Limb (tissue), 2 donors: ENCODE measurements around the gene GRIK2.

Experiments used
- DNase-seq, 2 donors: peaks; one replicate each; pipeline ENCODE4 v3.0.0-alpha.2; 2016; ENCODE audit errors: extremely low spot score in 2 of 2

Gene GRIK2

GRCh38 chr6:101878554-101879276, 485.2 kb downstream of the GRIK2 start:
- no peak for DNase-seq

DNA sequence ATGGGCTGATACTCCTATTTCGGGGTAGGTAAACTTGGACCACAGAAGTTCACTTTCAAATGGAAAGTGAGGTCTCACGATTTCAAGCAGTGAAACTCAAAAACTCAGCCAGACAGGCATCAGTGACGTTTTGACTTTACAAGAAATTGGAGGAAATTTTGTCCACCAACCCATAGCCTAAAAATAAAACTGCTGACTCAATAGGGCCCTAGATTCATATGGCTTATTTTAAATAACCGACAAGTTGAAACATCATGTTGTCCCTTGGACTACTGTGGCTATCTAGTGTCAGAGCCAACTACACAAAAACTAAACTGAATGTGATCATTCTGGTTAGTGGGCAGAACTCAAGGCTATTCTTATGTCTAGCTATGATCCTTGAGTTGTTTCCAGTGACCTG, 486.3 kb downstream of the GRIK2 start:
- DNase-seq, result no peak

GRCh38 chr6:101883505-101883904, 490.0 kb downstream of the GRIK2 start:
- no peak for DNase-seq

DNA sequence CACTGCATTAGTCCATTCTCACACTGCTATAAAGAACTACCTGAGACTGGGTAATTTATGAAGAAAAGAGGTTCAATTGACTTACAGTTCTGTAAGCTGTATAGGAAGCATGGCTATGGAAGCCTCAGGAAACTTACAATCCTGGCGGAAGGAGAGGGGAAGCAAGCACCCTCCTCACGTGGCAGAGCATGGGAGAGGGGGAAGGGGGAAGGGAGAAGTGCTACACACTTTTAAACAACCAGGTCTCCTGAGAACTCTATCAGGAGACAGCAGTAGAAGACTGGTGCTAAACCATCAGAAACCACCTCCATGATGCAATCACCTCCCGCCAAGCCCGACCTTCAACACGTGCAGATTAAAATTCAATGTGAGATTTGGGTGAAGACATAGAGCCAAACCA, 494.0 kb downstream of the GRIK2 start:
- no peak for DNase-seq

GRCh38 chr6:101907356-101908217, 514.1 kb downstream of the GRIK2 start:
- no peak for DNase-seq

DNA sequence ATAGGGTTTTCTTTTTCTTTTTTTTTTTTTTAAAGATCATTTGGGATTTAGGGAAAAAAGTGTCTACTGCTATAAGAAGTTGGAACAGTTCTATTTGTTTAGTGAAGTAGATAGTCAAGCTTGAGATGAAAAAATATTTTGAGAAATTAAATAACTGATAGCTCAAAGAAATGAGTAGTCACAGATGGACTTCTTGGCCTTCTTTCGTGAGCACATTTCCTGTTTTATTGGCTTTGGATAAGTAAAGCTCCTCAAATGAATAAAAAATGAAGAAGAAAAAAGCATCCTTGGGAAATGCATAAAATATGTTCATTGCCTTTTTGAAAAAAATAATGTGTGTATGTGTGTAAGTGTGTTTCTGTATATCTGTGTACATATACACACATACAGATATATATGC, 515.9 kb downstream of the GRIK2 start:
- no peak for DNase-seq

DNA sequence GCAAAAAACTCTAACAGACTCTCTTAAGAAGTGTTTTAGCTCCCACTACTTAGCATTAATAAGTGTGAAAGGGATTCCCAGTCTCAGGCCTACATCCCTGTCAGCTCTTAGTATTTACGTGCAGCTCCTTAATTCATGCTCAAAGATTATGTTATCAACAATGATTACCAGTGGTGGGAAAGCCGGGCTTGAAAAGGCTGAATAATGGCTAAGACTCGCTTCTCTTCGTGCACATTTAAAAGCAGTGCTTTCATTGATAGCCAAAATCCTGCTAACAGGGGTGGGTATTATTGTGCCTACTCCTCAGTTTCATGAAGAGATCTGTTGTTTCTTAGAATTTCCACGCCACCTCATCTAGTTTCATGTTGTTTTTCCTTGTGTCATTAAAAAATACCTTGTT, 518.8 kb downstream of the GRIK2 start:
- DNase-seq, result no peak

DNA sequence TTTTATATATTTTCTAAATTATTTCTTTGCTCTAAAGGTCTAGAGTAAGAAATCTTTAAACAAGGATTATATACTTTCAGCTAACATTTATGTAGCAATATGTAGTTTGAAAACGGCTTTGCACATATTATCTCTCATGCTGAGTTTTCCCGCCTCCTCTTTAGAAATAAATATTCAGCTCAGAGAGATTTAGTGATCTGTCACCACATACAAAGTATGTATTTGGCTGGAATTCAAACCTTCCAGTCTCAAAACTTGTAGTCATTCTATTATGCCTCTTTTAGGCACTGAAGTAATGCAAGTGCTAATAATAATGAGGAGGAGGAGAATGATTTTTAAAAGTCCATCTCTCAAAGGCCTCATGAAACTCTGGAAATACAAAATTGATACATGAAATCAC, 525.0 kb downstream of the GRIK2 start:
- no peak for DNase-seq

DNA sequence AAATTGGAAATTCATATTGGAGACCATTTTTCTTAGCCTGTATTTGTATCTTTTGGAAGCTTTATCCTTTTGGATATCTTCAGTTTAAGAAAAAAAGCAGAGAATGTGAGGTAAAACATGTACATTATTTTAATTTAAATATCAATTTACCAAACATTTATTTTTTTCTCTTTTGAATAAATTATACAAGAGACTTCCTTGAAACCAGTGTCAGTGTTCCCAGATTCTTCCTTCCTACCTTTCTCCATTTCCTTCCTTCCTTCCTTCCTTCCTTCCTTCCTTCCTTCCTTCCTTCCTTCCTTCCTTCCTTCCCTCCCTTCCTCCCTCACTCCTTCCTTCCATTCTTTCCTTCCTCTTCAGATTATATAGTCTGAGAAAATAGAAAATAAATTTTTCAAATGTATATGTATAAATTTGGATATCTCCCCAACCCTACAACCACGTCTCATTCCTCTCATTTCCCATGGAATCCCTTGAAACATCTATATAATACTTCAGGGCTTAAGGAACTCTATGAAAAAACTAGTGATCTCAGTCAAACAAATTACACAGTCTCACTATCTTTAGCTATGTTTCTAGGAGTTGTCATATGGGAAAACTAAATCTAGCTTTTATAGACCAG, 528.4 kb downstream of the GRIK2 start:
- no peak for DNase-seq

- DNase-seq, result no peak
Measured at GRCh38 chr6:101926149-101926925, 532.8 kb downstream of the GRIK2 start.

- DNase-seq, result no peak
Measured at GRCh38 chr6:101931766-101932165, 538.3 kb downstream of the GRIK2 start.

DNA sequence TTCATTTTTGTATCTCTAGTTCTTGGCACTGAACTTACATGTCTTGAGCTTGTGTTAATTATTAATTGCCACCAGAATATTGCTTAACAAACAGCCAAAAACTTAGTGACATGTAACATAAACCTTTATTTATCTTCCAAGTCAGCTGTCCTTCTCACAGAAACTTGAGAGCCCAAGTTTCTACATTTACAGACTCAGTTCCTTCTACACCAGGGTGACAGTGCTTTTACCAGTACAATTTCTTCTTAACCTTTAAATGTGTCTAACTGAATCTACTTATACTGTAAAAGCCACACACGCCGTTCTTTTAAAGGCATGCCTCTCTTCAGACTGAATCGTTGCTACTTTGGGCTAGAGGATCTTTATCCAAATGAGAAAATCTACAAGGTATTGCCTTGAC, 539.2 kb downstream of the GRIK2 start:
- DNase-seq, result no peak

GRCh38 chr6:101935732-101936131, 542.2 kb downstream of the GRIK2 start:
- DNase-seq, result no peak

DNA sequence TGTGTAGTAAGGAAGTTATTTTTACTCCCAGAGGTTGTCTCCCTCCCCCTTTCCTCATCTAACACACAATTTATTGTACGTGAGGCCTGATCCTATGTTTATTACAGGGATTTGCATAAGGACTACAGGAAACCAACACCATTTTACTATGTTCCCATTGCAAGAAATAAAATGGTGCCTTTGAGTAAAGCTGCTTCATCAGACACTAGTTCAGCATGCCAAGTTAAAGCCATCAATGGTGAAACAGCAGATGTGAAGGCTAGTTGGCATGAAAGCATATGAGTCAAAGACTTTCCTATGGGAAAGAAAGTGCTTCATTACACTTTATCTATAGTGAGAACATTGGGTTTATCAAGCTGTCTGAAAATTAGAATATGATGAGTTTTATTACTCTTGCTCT, 543.0 kb downstream of the GRIK2 start:
- DNase-seq, result no peak

GRCh38 chr6:101937108-101937507, 543.6 kb downstream of the GRIK2 start:
- no peak for DNase-seq

- DNase-seq, result no peak
Measured at GRCh38 chr6:101940391-101940790, 546.9 kb downstream of the GRIK2 start.

GRCh38 chr6:101956961-101957360, 563.5 kb downstream of the GRIK2 start:
- DNase-seq, result no peak

- no peak for DNase-seq
Measured at GRCh38 chr6:101961357-101961756, 567.8 kb downstream of the GRIK2 start.

- no peak for DNase-seq
Measured at GRCh38 chr6:101980924-101981323, 587.4 kb downstream of the GRIK2 start.

DNA sequence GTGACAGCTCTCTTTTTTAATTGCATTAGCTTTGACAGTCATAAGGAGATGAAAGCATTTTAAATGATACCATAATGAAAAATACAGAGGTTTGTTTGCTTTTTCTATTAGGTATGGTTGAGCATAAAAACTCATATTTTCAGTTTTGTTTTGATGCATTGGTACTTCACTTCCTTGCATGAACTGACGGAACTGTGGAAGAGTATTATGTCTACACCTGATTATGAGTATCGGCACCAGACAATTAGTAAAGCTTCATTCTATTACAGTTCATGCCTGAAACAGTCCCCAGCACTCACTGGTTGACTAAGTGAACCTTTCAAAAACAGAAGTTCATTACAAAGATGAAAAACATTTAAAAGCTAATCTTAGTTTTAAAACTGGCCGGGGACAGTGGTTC, 593.0 kb downstream of the GRIK2 start:
- DNase-seq, result no peak

GRCh38 chr6:101992286-101992685, 598.8 kb downstream of the GRIK2 start:
- no peak for DNase-seq

DNA sequence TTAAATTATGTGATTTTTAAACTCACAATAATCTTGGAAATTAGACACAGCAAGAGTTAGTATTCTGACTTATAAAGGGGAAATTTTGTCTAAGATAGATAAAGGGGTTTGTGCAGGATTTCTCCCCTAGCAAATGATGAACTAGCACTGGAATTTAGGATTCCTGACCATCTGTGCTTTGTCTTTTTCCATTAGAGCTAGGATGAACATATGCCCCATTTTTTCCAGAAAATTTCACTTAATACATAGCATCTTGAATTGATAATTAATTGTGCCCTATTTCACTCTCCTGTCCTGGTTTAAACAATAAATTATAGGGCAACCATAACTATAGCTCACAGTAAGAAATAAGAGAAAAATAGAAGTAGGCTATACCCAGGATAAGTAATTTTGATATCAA, 601.0 kb downstream of the GRIK2 start:
- DNase-seq, result no peak
